Germinal center (tissue), 1 donor: ENCODE measurements around the gene CFAP299.
"Not testable (repeated sequence)": the region's sequence is repeated elsewhere in the genome, so short reads cannot be mapped to it uniquely, and the experiment has no call there.

Source experiments
- DNase-seq: peaks from one replicate; pipeline ENCODE4 v3.0.0; 2012; ENCODE audit warnings: mixed read lengths, low spot score

Gene CFAP299

DNA sequence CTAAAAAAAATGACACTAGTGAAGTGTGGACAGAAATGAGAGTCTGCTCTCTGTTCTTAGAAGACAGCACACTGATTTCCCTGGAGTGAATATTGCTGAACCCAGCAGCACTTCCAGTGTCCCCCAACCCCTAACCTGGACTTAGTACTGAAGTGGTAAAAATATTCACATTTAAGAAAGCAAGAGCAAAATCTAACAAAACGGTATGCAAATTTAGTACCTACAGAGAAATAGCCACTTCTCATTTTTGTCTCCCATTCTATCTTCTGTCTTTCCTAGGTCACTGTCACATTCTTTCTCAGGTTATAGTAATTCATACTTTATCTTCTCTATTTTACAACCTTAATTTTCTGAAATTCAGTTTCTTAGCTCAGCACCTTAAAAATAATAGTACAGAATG is 274.7 kb downstream of the CFAP299 start:
- DNase-seq: peak; percentile 45

DNA sequence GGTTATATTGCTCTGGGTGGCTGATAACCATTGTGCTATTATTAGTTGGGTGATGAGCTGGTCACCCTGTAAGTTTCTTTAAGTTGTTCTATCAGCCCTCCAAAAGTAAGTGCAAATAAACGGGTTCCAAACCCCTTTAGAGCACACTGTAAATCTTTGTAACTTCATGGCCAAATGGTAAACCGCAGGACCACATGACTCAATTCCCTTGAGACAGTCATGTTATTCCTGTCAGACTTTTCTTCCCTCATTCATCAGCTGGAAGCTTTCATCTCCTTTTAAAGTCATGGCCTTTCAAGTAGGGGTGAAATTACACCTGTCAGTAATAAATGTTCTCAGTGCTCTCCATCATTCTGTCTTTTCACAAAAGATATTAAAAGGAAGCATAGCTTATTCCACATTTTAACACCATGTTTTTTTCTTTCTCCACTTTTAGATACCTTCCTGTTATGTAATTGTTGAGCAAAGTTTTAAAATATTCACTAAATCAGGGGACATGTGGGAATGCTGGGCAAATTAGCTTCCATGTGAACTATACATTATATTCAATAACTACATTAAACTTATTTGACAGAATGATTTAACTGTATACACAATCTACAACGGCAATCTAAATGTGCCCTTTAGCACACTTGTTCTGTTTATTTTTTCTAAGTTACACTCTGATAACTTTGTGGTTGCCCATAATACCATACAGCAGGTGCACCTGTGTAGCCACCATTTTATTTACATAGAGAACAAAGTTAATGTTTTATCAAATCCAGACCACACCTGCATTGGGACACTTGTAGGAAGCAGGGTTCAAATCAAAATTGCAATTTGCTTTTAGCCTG is 275.5 kb downstream of the CFAP299 start:
- DNase-seq: peak; percentile 49

DNA sequence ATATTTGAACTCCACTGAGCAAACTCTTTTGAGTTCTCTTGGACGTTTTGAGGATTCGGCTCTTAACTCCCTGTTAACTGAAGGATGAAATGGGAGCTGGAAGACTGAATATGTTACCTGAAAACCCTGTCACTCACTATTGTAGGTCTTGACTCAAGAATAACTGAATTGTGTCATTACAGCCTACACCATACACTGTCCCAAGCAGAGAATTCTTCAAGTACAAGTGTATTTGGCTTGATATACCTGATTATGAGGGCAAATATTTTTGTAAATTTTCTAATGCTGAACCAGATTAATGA is 276.1 kb downstream of the CFAP299 start:
- no peak for DNase-seq

DNA sequence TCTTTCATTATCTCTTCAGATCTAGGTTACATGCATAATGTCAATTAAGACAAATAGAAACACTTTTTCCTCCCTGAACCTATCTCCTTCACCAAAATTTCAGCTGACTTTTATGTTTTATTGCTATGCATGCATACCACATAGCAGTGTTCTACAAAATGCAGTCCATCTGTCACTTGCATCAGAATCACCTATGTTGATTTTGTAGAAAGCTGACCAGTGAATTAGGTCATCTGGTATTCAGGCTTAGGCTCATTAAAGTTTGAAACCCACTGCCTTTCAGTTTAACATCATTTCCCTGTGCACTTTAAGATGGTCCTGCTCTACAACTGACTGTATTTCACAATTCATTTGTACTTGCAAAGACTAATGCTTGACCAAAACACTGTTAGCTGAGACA is 277.9 kb downstream of the CFAP299 start:
- DNase-seq: no peak

DNA sequence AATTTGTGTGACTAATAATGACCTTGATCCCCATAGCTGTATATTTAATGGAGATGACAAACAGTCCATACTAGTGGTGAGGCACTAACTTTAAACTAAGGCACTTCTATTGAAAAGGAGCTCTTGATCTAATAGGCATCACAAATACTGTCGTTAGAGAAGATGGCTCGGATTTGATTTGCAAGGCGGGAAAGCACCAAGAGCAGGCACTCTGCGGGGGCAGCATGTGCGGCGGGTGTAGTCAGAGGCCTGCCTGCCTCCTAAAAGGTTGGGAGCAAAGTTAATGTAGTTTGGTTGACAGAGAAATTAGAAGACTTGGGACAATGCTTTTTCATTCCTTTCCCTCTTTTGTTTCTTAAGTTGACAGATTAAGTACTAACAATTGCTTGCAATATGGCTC is 278.8 kb downstream of the CFAP299 start:
- no peak for DNase-seq

DNA sequence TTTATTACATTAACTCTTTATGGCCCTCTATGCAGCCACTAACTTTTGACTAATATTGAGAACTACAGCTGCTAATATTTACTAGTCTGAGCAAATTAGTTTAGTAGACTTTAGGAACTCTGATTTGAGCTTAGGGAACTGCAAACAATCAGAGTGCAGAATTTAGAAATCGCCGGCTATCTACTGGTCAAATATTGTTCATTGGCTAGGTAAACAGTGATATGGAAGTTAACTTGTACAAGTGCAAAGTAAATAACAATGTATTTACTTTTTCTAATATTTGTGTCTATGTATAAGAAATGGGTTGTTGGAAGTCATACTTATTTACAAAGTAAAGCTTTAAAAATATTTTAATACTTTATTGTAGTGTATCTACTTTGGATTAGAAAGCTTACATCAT is 279.6 kb downstream of the CFAP299 start:
- no peak for DNase-seq

DNA sequence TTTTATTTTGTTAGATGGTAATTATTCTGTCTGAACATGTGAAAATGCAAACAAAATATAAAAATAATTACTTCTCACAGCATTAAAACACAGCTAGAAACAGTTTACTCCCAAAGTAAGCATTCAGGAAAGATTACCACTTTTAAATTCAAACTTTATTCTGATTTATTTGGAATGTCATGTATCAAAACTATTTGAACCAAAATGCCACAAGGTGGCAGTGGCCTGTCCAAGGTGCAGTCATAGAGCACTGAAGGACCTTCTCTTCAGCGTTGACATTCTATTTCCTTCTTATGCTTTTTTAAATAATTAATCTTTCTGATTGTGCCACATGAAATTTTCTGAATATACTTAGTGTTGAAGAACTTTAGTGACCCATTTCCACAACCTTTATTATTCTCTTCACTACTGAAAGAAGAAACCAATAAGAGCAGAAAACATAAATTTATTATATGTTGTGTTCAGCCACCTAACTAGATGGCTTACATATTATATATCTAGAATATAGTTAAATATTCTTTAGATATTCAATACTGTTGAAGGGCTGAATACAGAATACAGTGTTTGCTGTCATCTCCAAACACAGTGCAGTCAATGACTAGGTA is 283.6 kb downstream of the CFAP299 start:
- no peak for DNase-seq

DNA sequence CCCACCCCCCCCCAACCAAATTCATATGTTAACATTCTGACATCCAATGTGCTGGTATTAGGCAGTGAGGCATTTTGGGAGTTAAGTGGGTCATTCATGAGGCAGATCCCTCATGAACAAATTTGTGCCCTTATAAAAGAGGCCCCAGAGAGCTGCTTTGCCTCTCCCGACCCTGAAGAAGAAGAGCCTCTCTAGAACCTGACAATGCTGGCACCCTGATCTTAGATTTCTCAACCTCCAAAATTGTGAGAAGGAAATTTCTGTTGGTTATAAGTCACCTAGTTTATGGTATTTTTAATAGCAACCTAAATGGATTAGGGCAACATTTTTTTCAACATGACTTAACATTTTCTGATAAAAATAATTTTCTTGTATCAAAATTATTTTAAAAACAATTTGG is 296.3 kb downstream of the CFAP299 start:
- no peak for DNase-seq

DNA sequence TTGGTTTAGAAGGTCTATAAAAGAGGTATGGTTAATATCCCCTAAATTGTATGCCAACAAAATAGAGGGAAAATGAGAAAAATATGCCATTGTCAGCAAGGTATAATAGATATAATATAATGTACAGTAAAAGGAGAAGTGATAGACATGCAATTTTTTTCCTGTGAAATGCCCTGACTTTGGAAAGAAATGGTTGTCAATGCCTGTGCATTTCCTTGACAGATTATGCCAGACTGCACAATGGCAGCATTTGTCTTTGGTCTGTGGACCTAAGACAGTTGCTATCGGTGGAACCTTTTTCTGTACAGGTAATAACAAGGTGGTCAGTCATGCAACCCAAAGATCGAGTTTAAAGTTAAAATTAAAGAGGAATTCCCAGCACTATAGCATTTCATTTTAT is 301.7 kb downstream of the CFAP299 start:
- DNase-seq: no peak

DNA sequence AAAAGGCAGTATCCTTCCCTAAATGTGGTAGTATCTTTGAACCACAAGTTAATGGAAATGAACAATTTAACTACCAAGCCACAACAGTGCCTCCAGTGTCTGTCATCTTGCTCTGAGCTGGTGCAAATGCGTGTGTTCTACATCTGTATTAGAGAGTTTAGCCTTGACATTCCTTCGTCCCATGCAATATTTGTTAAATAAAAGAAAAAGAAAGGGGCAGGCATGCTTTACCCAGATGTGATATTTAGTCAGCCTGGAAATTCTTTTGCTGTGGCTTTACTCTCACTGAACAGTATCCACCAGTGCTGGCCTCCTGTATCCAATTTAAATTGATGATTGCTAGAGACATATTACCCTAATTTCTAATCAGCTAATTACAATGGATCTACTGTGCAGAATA is 310.5 kb downstream of the CFAP299 start:
- DNase-seq: no peak

DNA sequence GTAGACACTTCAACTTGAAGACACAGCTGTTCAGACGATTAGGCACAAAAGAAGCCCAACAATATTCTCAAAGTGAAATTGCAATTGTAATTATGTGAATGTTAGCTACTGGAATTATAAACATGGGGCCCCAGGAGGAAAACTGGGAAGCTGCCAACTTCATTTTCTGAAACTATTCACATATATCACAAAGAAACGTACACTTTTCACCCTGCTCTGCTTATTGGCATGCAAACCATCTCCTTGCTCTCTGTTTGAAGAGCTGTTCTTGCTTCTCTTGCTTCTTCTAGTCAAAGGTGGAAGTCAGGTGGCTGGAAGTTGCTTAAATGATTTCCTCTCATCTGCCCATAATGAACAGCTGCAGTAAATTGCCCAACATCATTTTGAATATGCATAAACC is 320.1 kb downstream of the CFAP299 start:
- no peak for DNase-seq

DNA sequence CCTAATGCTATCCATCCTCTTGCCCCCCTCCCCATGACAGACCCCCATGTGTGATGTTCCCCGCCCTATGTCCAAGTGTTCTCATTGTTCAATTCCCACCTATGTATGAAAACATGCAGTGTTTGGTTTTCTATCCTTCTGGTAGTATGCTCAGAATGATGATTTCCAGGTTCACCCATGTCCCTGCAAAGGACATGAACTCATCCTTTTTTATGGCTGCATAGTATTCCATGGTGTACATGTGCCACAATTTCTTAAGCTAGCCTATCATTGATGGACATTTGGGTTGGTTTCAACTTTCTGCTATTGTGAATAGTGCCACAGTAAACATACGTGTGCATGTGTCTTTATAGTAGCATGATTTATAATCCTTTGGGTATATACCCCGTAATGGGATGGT is 334.6 kb downstream of the CFAP299 start:
- DNase-seq: not testable (repeated sequence)

DNA sequence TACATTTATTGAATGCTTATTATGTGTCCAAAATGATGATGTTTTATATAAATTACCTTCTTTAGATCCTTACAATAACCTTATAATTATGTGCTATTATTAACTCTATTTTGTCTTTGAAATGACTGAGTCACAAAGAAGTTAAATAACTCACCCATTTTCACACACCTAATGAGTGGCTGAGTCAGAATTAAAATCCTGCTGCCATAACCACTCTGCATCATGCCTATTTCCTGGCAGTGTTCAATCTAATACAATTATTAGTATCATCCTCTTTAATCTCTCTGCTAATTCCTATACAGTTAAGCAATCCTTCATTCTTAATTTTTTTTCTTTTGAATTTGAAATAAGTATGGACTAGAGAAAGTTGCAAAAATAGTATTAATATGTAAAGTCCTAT is 342.9 kb downstream of the CFAP299 start:
- DNase-seq: no peak

DNA sequence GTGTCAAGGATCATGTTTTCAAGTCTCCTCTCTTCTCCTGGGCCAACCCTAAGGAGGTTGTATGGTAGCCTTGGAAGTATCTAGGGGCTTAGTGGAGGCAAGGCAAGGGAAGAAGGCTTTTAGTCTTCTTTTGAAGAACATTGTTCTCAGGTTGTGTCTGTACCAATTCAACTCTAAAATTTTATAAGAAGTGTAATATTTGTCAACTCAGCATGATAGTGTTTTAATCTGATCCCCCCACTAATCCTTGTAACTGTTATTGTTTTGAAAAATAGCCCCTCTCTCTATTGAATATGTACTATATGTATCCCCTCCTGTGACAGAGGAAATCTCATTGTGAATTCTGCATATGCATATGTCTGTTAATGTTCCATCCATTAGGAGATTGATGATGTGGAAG is 345.4 kb downstream of the CFAP299 start:
- DNase-seq: no peak

DNA sequence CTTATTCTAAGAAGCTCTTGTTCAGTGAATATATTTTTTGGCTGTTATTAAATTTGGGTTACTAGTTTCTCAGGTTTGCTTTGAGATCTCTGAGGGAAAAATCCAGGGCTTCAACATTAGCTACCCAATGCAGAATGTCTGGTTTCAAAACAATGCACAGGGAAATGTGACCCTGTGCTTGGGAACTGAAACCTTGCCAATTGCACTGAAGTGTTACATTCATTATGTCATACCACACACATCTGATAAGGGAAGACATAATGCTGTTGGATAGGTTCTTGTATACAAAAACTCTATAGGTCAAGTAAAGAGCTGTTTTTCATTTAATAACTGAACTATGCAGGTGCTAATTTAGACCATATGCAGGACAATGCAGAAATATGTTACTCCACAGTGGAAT is 349.7 kb downstream of the CFAP299 start:
- DNase-seq: peak; percentile 6

DNA sequence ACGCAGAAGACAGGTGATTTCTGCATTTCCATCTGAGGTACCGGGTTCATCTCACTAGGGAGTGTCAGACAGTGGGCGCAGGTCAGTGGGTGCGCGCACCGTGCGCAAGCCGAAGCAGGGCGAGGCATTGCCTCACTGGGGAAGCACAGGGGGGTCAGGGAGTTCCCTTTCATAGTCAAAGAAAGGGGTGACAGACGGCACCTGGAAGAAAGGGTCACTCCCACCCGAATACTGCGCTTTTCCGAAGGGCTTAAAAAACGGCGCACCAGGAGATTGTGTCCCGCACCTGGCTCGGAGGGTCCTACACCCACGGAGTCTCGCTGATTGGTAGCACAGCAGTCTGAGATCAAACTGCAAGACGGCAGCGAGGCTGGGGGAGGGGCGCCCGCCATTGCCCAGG is 352.2 kb downstream of the CFAP299 start:
- not testable (repeated sequence) for DNase-seq

DNA sequence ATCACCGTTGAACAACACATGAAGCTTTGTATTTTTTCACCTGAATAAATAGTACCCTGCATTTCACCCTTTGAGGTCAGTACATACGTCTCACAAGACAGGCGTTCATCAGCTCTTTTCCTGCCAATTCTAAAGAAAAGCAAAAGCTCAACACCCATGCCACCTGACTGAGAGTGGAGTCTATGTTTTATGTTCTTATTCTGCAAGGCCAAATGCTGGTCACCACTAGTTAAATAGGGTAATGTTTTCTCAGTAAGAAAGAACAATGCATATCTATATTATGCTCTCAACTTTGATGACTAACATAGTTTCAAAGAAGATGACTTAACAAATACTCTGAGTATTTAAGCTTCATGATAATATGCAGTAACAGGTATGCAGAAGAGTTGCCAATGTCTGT is 358.6 kb downstream of the CFAP299 start:
- no peak for DNase-seq

DNA sequence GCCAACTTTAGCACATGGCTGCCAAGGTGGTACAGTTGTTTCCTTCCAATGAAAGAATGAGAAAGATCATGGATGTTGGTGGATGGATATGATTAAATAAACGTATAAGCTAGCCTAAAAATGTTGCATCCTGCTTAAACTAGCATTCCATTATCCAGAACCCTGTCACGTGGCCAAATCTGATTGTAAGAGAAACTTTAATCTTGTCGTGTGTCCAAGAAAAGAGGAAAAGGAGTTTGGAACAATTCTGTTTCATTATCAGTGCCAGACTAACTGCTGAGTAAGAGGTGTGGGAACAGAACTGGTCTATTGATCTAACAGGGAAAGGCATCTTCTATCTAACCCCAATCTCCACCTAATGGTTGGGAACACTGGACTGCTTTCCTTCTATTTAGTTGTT is 369.8 kb downstream of the CFAP299 start:
- no peak for DNase-seq

DNA sequence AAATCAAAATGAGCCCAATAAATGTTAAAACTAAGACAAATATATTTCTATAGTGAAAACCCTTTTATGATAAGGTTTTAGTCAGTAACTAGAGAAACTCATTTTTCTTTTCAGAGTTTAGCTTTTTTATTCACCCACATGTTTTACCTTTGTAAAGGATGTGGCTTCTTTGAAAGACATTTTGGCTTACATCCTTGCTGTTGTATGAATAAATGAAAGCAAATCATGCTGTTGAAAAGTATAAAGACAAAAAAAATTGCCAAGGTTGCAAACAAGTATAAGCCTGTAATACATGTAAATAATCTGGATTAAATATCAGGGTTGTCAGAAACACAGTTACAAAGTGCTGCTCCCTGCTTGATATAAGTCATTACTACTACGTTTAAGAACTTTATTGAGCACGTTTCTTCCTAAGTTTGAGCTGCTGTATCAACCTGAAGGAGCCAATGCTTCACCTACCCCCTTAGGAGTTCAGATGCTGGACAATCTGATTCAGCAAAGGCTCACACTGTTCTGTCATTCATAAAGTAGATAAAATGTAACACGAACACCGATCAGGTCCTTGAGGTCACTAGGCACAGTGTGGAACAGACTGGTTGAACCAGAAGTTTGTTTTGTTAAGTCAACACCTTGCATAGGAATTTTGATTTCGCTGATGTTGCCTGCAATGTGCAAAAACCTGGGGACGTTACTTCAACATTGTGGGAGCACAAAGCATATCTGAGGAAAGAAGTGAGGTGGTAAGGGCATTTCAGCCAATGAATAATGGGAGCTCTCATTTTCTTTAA is 373.7 kb downstream of the CFAP299 start:
- DNase-seq: no peak

DNA sequence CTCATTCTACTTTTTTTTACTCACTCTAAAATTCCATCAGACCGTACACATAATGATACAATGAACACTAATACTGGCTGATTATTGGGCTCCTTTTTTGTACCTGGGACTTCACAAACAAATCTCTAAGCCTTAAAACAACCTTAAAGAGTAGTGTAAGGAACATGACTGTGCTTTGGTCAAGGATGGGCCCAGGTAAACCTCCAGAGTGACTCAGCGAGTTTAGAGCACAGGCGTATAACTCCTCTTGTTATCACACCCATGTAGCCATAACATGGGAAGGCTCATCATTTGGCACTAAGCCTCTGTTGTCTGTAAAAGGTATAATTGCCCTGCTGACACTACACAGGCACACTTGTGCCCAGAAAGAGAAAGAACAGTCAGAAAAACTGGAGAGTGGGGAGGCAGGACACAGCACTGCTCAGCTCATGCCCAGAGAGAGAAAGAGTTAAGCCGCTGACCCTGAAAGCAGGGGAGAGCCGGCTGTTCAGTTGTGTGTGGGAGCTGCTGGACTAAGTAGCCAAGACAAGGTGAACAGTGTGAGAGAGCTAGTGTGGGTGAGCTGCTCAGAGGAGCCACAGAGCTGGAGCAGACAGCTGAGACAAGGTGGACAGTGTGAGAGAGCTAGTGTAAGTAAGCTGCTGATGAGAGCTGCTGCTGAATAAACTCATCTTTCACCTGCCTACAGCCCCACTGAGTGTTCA is 375.4 kb downstream of the CFAP299 start:
- no peak for DNase-seq

DNA sequence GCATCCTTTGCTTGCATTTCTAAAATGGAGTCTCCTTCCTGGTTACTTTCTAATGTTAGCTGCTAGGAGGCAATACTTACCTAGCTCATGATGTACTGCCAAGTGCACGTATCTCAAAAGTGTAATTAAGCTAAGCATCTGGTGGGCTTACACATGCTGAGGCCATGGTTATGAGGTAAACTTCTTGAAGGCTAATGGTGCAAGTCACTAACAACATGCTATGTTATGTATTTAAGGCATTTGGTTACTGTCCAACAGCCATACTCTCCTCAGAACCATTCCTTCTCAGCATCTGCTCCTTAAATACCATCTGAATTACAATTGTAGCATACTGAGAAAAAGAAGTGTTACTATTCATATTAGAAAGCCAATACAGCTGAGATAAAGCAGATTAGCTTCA is 376.4 kb downstream of the CFAP299 start:
- DNase-seq: no peak

DNA sequence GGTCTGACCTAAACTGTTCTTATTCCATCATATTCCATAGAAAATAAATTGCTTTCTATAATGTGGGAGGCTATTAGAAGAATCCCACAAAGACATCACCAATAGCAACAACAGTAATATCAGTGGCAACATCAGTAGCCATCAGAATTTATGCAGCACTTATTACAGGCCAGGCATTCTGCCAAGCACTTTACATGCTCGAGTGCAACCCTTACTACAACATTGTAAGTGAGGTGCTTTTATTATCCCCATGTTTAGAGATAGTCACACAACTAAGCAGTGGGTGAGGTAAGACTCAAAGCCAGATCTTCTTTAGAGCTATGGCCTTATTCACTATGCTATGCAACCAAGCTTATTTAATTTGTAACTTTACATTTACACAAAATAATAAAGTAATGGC is 377.9 kb downstream of the CFAP299 start:
- no peak for DNase-seq

DNA sequence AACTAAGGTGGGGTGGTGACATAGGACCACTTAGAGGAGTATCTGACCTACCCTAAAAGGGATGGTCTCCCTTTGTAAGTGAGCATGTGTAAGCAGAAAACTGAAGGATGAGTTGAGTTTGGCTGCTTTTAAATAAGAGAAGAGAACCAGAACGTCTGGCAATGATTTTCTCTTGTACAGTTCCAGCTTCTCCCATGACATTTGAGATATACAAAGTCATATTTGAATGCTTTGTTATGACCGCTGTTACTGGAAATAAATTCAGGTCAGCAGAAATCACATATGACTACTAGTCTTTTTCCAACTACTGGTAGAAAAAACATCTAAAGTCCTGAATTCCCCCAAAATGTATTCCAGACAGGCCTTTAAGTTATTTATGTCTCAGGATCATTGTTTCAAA is 381.7 kb downstream of the CFAP299 start:
- DNase-seq: no peak
